HG02571 (cell line): ENCODE results near the gene ZBTB7C.

Experiments used
- ATAC-seq: cut with Tn5 transposase; IDR thresholded peaks from one replicate; pipeline ENCODE4 v1.9.1; 2021; ENCODE audit warnings: mild to moderate bottlenecking, moderate library complexity; ENCODE audit not compliant: unreplicated experiment

Gene ZBTB7C

DNA sequence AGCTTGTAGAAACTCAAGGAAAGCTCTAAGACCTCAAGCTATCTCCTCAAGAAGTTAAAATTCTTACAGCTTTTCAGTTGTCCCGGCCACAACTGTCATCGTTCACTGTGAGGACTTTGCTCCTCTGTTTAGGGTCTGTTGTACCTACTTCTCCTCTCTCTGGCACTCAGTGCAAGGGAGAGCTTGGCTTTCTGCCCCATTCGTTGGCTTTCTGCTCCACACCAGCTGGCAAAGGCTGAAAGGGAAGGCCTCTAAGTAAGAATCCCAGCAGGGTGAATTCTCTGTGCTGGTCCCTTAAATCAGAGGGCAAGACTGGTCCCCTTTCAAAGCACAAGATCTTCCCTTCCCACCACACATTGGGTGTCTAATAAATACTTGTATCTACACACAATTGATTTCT lies 17.3 kb downstream of the ZBTB7C start:
- no peak for ATAC-seq

DNA sequence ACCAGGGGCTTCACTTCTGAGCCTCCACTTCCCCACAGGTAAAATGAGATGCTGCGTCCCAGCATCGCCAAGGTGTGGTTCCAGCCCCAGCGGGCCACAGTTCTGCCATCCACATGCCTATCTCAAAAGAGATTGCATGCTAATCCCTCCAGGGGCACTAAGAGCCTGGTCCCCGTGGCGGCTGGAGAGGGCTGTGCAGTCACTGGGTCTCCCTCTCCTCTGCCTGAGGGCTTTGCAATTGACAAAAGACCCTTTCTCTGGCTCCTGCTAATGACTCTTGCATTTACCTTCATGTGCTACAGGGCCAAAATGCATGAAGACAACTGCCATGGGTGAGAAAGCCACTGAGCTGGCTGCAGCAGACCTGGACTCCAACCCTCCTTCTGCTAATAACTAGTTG lies 18.5 kb downstream of the ZBTB7C start:
- no peak for ATAC-seq

DNA sequence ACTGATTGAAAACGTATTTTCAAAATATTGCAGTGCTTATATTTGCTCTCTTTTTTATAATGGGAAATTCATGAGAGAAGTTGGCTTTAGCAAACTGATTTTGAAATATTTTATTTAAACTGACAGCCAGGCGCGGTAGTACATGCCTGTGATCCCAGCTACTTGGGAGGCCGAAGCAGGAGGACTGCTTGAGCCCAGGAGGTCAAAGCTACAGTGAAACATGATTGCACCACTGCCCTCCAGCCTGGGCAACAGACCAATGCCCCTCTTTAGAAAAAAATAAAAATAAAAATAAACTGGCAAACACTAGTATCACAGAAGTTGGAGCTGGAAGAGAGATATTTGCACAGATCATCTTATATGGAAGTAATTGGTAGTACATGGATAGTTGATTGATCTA lies 20.7 kb downstream of the ZBTB7C start:
- no peak for ATAC-seq

DNA sequence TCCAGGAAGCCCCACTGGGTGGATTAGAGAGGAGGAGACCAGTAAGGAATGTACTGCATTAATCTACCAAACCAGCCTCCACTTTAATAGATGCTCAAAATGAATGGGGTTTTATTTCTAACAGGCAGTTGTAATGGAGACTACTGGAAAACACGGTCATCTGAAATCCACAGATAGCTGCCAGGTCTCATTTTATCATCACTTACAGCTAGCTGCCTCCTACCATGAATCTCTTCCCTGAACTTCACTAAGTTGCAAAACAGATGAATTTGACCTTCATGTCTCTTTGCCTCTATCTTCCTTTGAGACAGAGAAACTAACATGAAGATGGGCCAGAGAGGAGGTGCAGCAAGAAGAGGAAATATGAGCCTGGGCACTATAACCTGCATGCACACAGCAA lies 21.9 kb downstream of the ZBTB7C start:
- ATAC-seq: no peak

DNA sequence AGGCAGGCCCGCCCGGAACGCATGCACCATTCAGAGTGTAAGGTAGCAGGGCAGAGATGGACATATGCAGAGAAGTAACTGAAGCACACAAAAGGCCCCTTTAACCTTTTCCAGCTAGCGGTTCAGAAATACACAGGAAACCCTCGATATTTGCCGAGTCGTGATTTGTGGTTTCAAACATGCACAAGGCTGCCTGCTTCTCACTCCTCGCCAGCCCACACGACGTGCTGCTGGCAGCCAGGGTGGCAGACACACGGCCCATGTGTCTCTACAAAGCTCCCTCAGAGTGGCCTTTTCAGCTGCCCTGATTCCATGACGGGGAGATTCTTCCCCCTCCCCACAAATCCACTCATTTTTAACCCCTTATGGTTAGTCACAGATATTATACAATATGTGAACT lies 23.6 kb downstream of the ZBTB7C start:
- ATAC-seq: no peak

DNA sequence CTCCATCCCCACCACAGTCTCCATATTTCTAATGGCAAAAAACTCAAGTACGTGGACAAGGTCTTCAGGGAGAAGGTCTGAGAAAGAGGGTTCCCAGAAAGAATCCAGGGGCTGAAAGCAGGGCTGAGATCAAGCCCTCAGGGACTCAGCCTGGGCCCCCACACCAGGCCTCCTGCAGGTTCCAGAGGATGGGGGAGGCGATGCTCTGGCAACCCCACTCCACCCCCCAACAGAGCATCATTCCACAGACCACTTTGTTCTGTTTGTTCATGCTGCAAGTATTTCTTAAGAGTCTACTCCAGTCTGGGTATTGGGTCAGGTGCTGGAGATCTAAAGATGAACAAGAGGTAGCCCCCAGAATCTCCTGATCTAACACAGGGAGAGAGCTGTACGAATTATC lies 32.2 kb downstream of the ZBTB7C start:
- no peak for ATAC-seq

DNA sequence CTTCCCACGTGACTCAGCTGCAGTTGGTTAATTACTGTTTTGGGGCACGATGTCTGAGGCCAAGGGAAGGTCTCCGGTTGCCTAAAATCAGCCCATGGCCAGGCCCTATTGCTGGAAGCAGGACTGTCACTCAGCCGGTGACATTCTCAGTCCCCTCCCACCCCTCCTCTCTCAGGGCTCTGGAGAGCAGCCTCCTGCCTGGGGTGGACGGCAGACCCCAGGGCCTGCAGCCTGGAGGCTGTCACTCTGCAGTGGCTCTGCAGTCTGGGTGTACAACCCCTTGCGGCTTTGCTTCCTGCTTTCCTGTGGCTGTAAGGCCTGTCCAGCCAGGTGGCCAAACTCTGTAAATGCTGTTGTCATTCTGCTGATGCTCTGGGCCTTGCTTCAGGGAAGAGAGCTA lies 32.8 kb downstream of the ZBTB7C start:
- no peak for ATAC-seq

DNA sequence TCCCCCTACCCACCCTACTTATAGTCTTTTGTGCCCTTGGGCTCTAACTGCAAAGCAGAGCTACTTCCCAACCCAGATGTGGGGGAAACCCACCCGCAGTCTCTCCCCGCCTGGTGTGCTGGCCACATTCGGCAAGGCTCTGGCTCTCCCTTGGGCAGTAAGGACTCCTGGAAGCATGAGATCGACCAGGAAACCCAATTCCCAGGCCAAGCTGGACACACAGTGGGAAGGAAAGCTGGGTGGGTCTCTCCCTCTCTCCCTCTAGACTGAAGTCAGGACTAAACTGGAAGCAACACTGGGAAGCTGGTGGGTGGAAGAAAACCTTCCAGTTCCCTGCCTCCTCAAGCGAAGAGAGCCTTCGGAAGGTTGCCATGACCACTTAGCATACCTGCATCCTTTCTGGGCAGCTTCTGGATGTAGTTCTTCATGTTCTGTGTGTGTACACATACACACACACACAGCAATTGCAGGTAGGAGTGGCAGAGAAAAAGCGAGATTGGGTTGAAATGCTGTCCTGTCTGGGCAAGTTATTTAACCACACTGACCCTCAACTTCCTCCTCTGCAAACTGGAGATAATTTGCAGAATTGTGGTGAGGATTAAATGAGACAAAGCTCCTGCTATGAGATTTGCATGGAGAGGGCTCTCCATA lies 33.9 kb downstream of the ZBTB7C start:
- ATAC-seq: no peak

DNA sequence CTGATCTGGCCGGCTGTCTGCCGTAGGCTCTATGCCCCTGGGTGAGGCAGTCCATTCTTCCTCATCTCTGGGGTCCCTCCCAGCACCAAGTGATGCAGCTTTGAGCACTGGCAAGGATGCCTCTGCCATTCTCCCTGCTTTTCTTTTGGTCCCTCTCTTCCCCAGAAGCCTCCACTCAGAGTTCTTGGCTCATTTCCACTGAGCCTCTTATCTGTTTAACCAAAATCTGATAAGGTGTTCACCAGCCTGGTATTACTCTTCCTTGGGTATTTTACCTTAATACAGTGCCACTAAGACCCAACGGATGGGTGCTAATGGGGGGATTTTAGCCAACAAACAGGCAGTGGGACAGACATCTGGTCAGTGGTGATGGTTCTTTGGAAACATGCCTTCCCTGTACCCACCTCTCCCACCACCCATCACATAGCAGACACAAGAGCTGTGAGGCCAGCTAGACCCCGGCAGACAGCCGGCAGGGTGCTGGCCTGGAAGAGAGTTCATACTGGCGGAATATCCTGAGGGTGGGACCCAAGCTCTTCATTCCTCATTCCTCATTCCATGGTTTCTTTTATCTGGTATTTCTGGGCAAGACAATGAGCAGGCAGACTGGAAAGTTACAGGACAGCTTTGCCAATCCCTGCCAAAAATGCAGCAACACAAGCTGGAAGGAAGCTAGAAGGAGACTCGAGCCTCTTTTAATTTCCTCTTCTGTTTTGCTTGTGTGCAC lies 34.6 kb downstream of the ZBTB7C start:
- ATAC-seq: no peak

DNA sequence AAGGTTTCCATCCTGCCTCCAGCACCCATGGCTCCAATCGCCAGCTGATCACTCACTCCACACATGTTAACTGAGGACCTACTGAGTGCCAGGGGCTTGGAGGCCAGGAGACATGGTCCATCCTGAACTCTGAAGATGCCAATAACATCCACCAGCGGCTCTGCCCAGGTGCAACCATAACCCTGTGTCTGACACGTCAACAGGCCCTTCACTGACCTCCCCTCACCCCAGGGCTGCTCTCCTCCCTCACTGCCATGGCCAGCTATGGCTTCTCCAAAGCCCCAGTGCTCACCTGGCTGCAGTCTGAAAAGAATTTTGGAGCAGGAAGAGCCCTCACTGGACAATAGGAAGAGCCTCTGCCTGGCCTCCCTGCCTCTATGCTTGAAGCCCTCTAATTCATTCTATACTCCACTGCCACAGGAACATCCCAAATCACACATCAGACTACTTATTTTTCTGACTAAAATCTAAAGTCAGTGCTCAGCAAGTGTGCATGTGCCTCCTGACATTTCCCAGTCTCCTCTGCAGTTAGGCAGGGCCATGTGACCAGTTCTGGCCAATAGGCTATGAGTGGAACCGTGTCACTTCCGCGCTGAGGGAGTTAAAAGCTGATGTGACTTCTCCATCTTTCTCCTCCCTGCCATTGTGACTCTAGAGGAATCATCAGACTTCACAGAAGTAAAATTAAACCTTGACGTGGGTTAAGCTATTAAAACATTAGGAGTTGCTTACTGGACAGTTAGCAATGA lies 37.2 kb downstream of the ZBTB7C start:
- no peak for ATAC-seq

DNA sequence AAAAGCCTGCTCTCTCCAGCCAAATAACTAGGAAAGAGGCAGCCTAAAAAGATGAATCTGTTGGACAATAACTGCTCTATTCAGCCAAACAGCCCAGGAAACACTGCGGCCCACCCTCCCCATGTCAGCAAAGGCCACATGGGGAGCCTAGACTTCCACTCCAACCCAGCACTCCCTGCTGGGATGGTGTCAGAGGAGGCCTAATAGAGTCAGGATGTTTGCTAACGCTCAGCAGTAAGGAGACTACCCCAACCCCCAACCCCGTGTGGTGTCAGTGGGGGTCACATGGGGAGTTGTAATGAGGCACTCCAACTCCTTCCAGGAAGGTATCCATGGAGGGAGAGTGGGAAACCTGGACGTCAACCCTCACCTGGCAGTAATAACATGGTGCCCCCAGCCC lies 41.6 kb downstream of the ZBTB7C start:
- no peak for ATAC-seq

DNA sequence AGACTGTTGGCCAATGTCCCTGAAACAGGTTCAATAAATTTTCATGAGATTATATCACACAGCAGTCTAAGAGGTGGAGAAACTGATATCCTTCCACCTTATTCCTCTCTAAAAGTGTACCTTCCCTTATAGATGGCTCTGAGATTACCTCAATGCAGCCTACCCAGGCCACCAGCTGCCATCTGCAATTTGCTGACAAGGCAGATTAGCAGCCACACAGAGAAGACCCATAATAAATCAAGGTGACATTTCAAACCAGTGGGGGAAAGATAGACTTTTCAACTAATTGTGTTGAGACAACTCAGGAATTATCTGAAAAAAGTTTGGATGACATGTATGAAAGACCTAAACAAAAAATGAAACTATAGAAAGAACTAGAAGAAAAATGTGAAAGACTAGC lies 43.2 kb downstream of the ZBTB7C start:
- no peak for ATAC-seq

DNA sequence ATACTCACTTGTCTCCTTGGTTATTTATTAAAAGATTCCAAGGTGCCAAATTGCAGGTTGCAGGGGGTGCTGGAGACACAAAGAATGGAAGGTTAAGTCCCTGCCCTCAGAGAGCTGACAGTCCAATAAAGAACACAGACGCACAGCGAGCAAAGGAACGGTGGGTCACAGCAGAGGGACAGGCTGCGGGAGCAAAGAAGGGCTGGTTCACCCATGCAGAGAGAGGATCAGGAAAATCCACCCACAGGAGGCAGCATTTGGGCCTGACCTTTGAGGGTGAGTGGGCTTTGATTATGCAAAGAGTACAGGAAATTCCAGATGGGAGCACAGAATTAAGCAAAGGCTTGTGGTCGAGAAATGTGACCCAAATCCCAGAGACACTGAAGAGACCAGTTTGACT lies 45.0 kb downstream of the ZBTB7C start:
- no peak for ATAC-seq

DNA sequence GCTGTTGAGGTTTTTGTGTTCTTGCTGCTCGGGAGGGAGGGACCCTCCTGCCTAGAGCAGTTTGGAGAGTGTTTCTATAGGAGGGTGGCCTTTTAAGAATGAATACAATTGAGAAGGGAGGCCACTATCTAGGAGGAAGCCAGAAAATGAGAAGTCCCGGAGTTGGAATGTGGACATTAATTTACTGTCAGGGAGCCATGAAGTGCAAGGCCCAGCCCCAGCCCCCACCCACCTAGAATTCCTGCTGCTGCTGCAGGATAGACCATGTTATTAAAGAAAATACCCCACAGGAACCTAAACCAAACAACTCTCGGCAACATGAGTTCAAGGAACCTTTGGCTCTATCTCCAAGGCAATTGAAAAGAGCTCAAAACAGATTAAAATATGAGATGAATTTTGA lies 46.0 kb downstream of the ZBTB7C start:
- no peak for ATAC-seq

DNA sequence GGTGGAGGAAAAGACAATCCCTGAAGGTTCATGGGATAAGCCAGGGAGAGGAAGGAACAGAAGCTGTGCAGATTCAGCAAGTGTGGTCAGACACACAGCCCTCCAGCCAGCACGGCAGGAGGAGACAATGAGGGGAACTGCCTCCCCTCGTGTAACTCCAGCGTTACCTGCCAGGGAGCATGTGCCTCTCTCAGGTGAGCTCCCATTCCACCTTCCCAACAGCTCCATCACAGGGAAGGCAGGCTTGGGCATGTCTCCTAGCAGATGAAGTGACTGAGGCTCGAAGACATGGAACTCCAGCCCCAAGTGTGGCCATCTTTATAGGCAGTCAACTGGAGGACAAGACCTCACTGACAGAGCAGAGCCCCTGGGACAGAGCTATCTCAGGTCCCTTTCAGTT lies 47.4 kb downstream of the ZBTB7C start:
- ATAC-seq: no peak

DNA sequence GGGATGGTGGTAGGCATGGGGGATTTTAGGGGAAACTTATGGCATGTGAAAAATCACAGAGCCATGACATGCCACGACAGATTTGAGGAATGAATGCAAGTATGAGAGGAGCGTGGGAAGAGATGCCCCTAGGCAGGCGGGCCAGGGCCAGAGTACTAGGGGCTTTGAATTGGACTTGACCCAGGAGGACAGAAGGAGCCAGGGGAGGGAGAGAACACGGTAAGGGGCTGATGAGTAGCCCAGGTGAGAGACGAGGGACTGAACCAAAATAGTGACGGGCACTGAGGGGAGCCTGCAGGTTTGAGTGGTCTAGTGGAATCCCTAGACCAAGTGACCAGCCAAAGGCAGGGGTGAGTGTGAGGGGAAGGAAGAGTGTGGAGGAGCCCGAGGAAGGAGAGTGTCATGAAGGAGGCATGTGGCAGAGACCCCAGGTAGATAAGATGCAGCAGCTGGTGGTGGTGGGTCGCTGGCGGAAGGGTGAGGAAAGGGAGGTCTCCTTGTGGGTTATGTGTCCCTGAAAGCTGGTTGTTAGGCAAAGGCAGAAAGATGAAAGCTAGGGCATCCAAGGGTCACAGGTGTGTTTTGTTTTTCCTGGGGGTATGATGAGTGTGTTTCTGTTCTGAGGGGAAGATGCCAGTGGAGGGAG lies 48.7 kb downstream of the ZBTB7C start:
- no peak for ATAC-seq

DNA sequence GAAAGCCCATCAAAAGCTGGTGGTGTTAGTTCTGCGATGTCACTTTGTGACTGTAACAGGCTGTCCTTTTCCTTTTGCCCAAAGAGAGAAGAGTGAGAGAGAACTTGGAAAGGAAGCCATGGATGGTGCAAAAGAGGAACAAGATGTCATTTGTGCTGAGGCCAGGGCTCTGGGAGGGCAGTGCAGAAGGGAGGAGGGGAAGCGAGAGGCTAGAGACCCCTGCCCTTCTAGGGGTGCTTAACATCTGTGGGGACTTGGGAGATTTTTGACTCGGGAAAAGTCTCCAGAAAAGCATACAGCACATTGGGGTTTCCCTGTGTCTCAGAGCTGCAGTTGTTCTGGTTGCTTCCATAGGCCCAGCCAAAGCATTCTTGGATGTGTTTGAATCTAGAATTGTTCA lies 49.6 kb downstream of the ZBTB7C start:
- no peak for ATAC-seq

DNA sequence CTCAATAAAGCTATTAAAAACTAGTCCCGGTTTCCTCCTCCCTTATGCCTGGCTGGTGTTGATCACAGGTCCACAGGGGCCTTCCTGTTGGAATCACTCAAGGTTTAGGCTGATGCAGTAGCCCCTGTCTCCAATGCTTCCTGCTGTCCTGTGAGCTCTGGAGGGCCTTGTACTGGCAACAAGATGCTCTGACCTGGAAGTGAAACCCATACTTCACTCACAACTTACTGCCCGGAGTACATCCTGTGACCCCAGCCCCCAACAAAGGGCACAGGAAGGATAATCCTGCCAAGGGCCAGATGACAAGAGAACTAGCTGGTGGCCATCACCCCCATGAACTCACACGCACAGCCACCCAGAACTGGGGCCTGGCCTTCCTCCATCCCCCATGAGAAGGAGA lies 50.3 kb downstream of the ZBTB7C start:
- no peak for ATAC-seq

DNA sequence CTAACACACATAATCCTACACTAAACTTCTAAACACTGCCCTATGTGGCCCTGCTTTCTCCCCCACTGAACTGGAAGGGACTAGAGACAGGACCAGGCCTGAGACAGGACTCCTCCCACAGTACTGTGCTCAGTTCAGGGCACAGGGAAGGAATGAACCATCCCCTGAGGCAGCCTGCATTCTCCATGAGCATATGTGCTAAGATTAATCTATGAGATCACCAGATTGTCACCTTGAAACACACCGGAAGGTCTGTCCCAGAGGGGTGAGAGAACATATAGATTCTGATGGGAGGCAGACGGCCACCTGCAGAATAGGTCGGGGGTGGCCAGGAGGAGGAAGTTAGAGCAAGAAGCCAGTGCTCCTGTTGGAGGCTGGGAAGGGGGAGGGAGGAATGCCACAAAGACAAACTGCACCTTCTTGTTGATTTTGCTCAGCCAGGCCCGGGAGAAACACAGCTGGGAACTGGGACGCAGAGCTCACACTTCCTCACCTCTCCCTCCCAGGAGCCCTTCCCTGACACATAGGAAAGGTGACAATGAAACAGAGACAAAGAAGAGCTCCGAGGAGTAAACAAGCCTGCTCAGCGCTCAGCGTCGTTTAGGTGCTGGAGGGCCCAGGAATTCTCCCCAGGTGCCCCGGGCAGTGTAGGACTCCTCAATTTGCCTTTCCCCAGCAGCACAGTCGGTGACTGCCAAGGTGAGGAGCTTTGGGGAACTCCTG lies 52.1 kb downstream of the ZBTB7C start:
- no peak for ATAC-seq

DNA sequence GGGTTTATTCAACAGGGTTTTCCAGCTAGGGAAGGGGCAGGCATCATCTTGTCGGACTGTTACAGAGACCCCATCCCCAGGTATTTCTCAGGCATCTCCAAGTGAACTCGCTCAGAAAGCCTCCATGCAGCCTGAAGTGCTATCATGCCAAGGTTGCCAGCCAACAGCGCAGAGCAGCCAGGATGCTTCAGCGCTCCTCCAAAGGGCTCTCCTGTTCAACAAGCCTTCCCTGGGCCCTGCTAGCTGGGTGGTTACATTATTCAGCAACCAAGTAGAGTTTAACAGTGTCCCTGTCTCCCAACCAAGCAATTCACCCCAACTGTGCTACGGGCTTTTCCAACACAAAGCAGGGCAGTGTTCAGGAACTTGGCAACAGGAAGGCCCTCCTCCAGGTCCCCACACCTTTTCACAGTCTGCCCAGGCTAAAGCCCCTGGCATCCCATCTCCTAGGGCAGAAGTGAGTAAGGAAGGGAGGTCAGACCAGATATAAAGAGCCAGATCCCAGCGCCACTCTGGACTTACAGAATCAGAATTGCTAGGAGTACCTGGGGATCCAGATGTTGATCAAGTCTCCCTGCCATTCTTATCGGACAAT lies 52.9 kb downstream of the ZBTB7C start:
- ATAC-seq: no peak
